OCI-LY7 (cell line): ENCODE results near the gene RPL28. TPM values are rescaled to one million over a fixed set of nuclear protein-coding genes. Genes with fewer than 3 reads are reported as not detected.

Experiments
- BruUV-seq: library from RNA; stranded (reverse); fragments of 400-500 nt; replicated peaks from 2 replicates; lab custom pipeline; 2021; lab: Mats Ljungman, UMichigan
- CTCF ChIA-PET: fragments of 300-600 bp; sonication (Branson Sonifier 250); formaldehyde crosslinking; loops from one replicate; lab custom pipeline; 2022; ENCODE audit warnings: antibody characterized with exemption; ENCODE audit not compliant: unreplicated experiment; lab: Charles Lee
- POLR2A ChIA-PET: fragments of 300-600 bp; sonication (Branson Sonifier 250); formaldehyde crosslinking; loops from one replicate; lab custom pipeline; 2022; ENCODE audit warnings: antibody characterized with exemption; lab: Charles Lee
- DNase-seq: peaks from one replicate; pipeline ENCODE4 v3.0.0-alpha.2; 2015; ENCODE audit warnings: low spot score
- H2AFZ ChIP-seq: fragments of 200-600 bp; sonication (generic), shearing (Covaris generic); 2 replicates; pipeline ENCODE4 v1.6.1; 2014; ENCODE audit warnings: mild to moderate bottlenecking, antibody characterized with exemption, low read length, moderate library complexity
- H3K27ac ChIP-seq: fragments of 200-600 bp; sonication (generic); 2 replicates; pipeline ENCODE4 v1.5.1; 2014; ENCODE audit warnings: mixed run types, low read depth, mild to moderate bottlenecking, moderate library complexity, low read length, inconsistent platforms; ENCODE audit not compliant: poor library complexity, severe bottlenecking
- H3K36me3 ChIP-seq: fragments of 200-600 bp; sonication (generic); 2 replicates; pipeline ENCODE4 v1.6.1; 2014; ENCODE audit warnings: mild to moderate bottlenecking, antibody characterized with exemption, low read length, moderate library complexity, mixed read lengths; ENCODE audit not compliant: insufficient read depth
- H3K4me1 ChIP-seq: fragments of 200-600 bp; sonication (generic); 2 replicates; pipeline ENCODE4 v1.5.1; 2014; ENCODE audit warnings: mild to moderate bottlenecking, low read length; ENCODE audit not compliant: insufficient read depth, poor library complexity, severe bottlenecking
- H3K4me2 ChIP-seq: fragments of 200-600 bp; sonication (generic); 2 replicates; pipeline ENCODE4 v1.6.1; 2014; ENCODE audit warnings: mild to moderate bottlenecking, low read length
- H3K4me3 ChIP-seq: fragments of 200-600 bp; sonication (generic); 2 replicates; pipeline ENCODE4 v1.5.1; 2014; ENCODE audit warnings: mild to moderate bottlenecking, low read depth, low read length; ENCODE audit not compliant: poor library complexity, severe bottlenecking
- H3K79me2 ChIP-seq: fragments of 200-600 bp; sonication (generic); 2 replicates; pipeline ENCODE4 v1.6.1; 2016; ENCODE audit warnings: low read depth, mild to moderate bottlenecking, low read length, moderate library complexity, mixed read lengths; ENCODE audit not compliant: insufficient read depth
- H3K9me2 ChIP-seq: fragments of 200-600 bp; sonication (generic); 2 replicates; pipeline ENCODE4 v1.6.1; 2016; ENCODE audit warnings: mild to moderate bottlenecking, low read length, mixed read lengths; ENCODE audit not compliant: insufficient read depth
- H3K9me3 ChIP-seq: fragments of 200-600 bp; sonication (generic); 2 replicates; pipeline ENCODE4 v1.6.1; 2014; ENCODE audit warnings: mild to moderate bottlenecking, mixed run types, low read length, mixed read lengths
- H4K20me1 ChIP-seq: fragments of 200-600 bp; sonication (generic); 2 replicates; pipeline ENCODE4 v1.6.1; 2014; ENCODE audit warnings: mild to moderate bottlenecking, antibody characterized with exemption, low read length, moderate library complexity, mixed read lengths; ENCODE audit not compliant: insufficient read depth
- EZH2phosphoT487 ChIP-seq: fragments of 200-600 bp; sonication (generic); IDR thresholded peaks from 2 replicates; pipeline ENCODE4 v1.6.1; 2018; ENCODE audit warnings: low read depth, borderline replicate concordance, mild to moderate bottlenecking, mixed run types, antibody characterized with exemption, low read length, moderate library complexity, mixed read lengths
- intact Hi-C: fragments of 100-400 bp; cut with micrococcal nuclease; formaldehyde crosslinking; loops from one replicate; pipeline ENCODE4 v1.10.0; 2022; ENCODE audit not compliant: unreplicated experiment
- total RNA-seq, 2 experiments: library from RNA; depleted of rRNA in 1 of 2; stranded (reverse); fragments of >200 nt in 1 of 2; shearing (Covaris generic) in 1 of 2; gene quantifications; 2 replicates each; pipeline ENCODE4 v1.2.3, GENCODE V29; 2014 to 2022
- TF ChIP-seq, protein P1 (sequence below): fragments of 200-600 bp; sonication (generic); conservative IDR thresholded peaks from 2 replicates; pipeline ENCODE4 v1.5.1; 2014; ENCODE audit warnings: mild to moderate bottlenecking, antibody characterized with exemption, low read length, moderate library complexity, mixed read lengths

RPL28 gene
- total RNA-seq, 2 experiments from 2014 or later = 872 to 2,656 TPM

DNA sequence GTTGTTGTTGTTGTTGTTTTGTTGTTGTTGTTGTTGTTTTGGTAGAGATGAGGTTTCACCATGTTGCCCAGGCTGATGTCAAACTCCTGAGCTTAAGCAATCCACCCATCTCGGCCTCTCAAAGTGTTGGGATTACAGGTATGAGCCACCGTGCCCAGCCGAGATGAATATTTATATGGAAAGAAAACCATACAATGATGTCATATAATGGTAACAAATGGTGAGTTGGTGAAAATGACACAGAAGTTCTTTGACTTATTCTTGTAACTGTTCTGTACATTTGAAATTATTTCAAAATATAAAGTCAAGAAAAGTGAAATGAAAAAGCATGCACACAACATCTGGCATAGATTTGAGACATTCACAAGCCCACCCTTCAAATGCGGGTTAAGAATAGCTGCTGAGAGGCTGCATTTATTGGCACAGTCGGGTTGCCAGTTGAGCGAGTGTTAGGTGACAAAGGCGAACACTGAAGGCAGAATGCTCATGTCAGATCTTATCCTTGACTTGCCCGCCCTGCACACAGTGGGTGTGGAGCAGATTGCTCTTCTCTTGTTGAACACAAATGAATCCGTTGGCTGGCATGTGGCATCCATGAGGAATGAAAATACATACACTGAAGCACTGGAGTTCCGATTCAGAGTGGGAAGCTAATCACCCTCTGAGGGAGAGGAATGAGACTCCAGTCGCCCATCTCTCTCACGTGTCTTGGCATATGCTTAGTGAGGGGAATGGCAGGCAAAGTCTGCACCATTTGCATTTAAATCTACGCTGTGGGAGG is 37.7 kb downstream of the RPL28 start:
- POLR2A ChIA-PET = no interaction called here
- Histone ChIP-seq H3K4me2 (no peak overlapping the region), H3K36me3 (no peaks in the 10 kb centered on the region), H4K20me1 (no peaks in the 10 kb centered on the region), H3K4me3 (no peak overlapping the region), H3K9me3 (peaks cover 10% of the 10 kb centered on the region; the same call in 1 of the 2 replicates), H2AFZ (no peak overlapping the region), H3K4me1 (no peaks in the 10 kb centered on the region), H3K27ac (no peak overlapping the region), H3K79me2 (no peaks in the 10 kb centered on the region), H3K9me2 (no peaks in the 10 kb centered on the region)
- TF ChIP-seq, protein P1, sequence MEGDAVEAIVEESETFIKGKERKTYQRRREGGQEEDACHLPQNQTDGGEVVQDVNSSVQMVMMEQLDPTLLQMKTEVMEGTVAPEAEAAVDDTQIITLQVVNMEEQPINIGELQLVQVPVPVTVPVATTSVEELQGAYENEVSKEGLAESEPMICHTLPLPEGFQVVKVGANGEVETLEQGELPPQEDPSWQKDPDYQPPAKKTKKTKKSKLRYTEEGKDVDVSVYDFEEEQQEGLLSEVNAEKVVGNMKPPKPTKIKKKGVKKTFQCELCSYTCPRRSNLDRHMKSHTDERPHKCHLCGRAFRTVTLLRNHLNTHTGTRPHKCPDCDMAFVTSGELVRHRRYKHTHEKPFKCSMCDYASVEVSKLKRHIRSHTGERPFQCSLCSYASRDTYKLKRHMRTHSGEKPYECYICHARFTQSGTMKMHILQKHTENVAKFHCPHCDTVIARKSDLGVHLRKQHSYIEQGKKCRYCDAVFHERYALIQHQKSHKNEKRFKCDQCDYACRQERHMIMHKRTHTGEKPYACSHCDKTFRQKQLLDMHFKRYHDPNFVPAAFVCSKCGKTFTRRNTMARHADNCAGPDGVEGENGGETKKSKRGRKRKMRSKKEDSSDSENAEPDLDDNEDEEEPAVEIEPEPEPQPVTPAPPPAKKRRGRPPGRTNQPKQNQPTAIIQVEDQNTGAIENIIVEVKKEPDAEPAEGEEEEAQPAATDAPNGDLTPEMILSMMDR = no peak
- TF ChIP-seq EZH2phosphoT487 = no peak
- DNase-seq = no peak
- intact Hi-C loops = no loop called here
- BruUV-seq = no TSS peak
- CTCF ChIA-PET = no interaction called here

DNA sequence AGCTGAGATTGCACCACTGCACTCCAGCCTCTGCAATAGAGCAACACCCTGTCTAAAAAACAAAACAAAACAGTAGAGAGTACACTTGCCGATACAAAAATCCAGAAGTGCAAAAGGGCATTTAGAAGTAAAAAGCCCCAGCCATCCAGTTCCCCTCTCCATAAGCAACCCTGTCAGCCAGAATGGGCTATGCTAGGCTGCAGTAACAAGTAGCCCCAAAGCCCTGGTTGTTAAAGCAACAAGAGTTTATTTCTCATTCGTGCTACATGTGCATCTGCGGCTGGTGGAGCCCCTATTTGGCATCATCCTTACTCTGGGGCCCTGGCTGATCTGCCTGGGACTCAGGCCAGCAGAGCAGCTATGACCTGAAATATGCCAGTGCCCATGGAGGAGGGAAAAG is 38.8 kb downstream of the RPL28 start:
- Histone ChIP-seq H4K20me1 (no peaks in the 10 kb centered on the region), H2AFZ (no peak overlapping the region), H3K4me3 (no peak overlapping the region), H3K27ac (no peak overlapping the region), H3K9me3 (peaks cover 8% of the 10 kb centered on the region; the same call in 1 of the 2 replicates), H3K4me2 (no peak overlapping the region), H3K9me2 (no peaks in the 10 kb centered on the region), H3K36me3 (no peaks in the 10 kb centered on the region), H3K79me2 (no peaks in the 10 kb centered on the region), H3K4me1 (no peaks in the 10 kb centered on the region)
- no TSS peak for BruUV-seq
- ChIA-PET POLR2A (no interaction called here), CTCF (no interaction called here)
- DNase-seq = no peak
- intact Hi-C loops = no loop called here
- TF ChIP-seq EZH2phosphoT487 = no peak
- TF ChIP-seq, protein P1 = no peak

DNA sequence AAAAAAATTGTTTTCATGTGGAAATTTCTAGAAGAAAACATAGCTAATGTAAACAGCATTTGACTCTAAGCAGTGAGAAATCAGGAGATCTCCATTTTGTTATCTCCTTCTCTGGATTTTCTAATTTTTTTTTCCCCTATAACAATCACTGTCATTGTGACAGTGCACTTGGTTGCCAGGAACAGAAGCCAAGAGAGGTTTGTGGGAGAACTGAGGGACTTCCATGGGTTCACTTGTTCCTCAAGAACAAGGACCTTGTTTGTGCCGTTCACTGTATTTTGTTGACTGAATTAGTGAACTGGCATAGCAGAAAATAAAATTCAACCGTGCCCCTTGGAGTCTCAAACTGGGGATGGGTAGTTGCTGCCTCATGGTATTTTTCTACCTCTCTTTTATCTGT is 40.3 kb downstream of the RPL28 start:
- Histone ChIP-seq H3K9me2 (no peaks in the 10 kb centered on the region), H3K79me2 (no peaks in the 10 kb centered on the region), H3K27ac (no peak overlapping the region), H3K9me3 (no peaks in the 10 kb centered on the region), H3K4me3 (no peak overlapping the region), H2AFZ (no peak overlapping the region), H3K36me3 (no peaks in the 10 kb centered on the region), H4K20me1 (no peaks in the 10 kb centered on the region), H3K4me1 (no peaks in the 10 kb centered on the region), H3K4me2 (no peak overlapping the region)
- CTCF ChIA-PET = no interaction called here
- POLR2A ChIA-PET = no interaction called here
- intact Hi-C loops = no loop called here
- no TSS peak for BruUV-seq
- DNase-seq = no peak
- TF ChIP-seq, protein P1 = no peak
- TF ChIP-seq EZH2phosphoT487 = no peak
